ENCODE data around the gene LRRC9.

DNA sequence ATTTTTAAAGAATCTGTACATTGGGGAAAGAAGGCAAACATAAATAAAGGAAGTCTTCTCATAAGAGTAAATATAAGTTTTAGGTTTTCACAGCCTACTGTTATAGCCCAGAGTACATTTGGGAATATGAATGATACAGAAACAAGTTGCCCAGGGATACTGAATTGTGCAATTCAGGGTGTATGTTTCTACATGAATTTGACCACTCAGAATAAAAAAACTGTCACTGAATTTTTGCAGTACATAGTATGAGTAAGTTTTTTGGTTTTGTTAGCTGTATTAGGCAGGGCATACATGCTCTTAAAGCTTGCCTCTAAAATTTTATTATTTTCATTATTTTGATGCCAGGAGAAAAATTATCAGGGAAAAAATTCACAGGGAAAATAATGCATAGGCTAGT, 165.1 kb downstream of the LRRC9 start:
- TF ChIP-seq, protein P1, sequence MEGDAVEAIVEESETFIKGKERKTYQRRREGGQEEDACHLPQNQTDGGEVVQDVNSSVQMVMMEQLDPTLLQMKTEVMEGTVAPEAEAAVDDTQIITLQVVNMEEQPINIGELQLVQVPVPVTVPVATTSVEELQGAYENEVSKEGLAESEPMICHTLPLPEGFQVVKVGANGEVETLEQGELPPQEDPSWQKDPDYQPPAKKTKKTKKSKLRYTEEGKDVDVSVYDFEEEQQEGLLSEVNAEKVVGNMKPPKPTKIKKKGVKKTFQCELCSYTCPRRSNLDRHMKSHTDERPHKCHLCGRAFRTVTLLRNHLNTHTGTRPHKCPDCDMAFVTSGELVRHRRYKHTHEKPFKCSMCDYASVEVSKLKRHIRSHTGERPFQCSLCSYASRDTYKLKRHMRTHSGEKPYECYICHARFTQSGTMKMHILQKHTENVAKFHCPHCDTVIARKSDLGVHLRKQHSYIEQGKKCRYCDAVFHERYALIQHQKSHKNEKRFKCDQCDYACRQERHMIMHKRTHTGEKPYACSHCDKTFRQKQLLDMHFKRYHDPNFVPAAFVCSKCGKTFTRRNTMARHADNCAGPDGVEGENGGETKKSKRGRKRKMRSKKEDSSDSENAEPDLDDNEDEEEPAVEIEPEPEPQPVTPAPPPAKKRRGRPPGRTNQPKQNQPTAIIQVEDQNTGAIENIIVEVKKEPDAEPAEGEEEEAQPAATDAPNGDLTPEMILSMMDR (IDR thresholded peaks at IDR 0.05 in 8 of 11, conservative IDR thresholded peaks at IDR 0.05 in 3 of 11), result no peak
- no peak for TF ChIP-seq POLR2AphosphoS5 (IDR thresholded peaks at IDR 0.05)
